GM12878 (cell line): ENCODE measurements around the gene ADORA2B. TPM values are rescaled to one million over a fixed set of nuclear protein-coding genes. Genes with fewer than 3 reads are reported as not detected.

Experiments
- CREB1 ChIP-seq: IDR thresholded peaks from 2 replicates; pipeline ENCODE4 v1.6.1; 2012; ENCODE audit warnings: low read depth, mild to moderate bottlenecking, inconsistent platforms
- FOXM1 ChIP-seq: IDR thresholded peaks from 2 replicates; pipeline ENCODE4 v1.6.1; 2012; ENCODE audit warnings: low read depth, mild to moderate bottlenecking, inconsistent platforms, low read length, moderate library complexity
- IKZF2 ChIP-seq, 2 experiments: fragments of 450-650 bp; IDR thresholded peaks; 2 replicates each; pipeline ENCODE4 v1.6.1; 2017; ENCODE audit warnings: mild to moderate bottlenecking in 2 of 2, moderate library complexity in 2 of 2
- JUND ChIP-seq: IDR thresholded peaks from 2 replicates; pipeline ENCODE4 v1.6.1; 2012; ENCODE audit warnings: low read depth, mild to moderate bottlenecking, low read length, improper control_type of control experiment, moderate library complexity
- NFIC ChIP-seq: IDR thresholded peaks from 2 replicates; pipeline ENCODE4 v1.6.1; 2012; ENCODE audit warnings: low read depth, mild to moderate bottlenecking, inconsistent platforms, low read length, moderate library complexity
- NR2C2 ChIP-seq: IDR thresholded peaks from 2 replicates; pipeline ENCODE4 v1.6.1; 2011; ENCODE audit warnings: borderline replicate concordance, low read depth; ENCODE audit not compliant: control insufficient read depth, insufficient read length
- SIN3A ChIP-seq: IDR thresholded peaks from 2 replicates; pipeline ENCODE4 v1.6.1; 2012; ENCODE audit warnings: low read depth, low read length, improper control_type of control experiment
- YY1 ChIP-seq: IDR thresholded peaks from 2 replicates; pipeline ENCODE4 v1.6.1; 2011; ENCODE audit warnings: low read depth, mild to moderate bottlenecking, low read length
- polyA plus RNA-seq, 11 experiments: library from polyadenylated mRNA; depleted of rRNA in 4 of 11; unstranded in 6 of 11; stranded (reverse) in 5 of 11; fragments of >200 nt; fragmentation: Nextera tagmentation in 4 of 11; fragmentation: Illumina TruSeq in 1 of 11; extraction: Ambion mirVana in 4 of 11; extraction: Trizol in 1 of 11; gene quantifications; 1 replicate in 1 of 11; 2 replicates in 10 of 11; pipeline versions ENCODE4 v1.2.1 to v1.2.3, GENCODE V29; 2011 to 2016; ENCODE audit warnings: inconsistent platforms in 2 of 11, missing spikeins in 2 of 11, low read depth in 1 of 11
- total RNA-seq, 4 experiments: library from RNA; depleted of rRNA in 3 of 4; stranded (reverse); fragments of >200 nt in 3 of 4; fragmentation: Illumina TruSeq in 1 of 4; extraction: Trizol in 1 of 4; gene quantifications; 2 replicates each; pipeline versions ENCODE4 v1.2.1 to v1.2.3, GENCODE V29; 2013 to 2021
- TF ChIP-seq, protein P1 (sequence below): IDR thresholded peaks from 2 replicates; pipeline ENCODE4 v1.6.1; 2011; ENCODE audit warnings: mild to moderate bottlenecking, low read depth, low read length, moderate library complexity; ENCODE audit not compliant: insufficient replicate concordance
- TF ChIP-seq, protein P2 (sequence below): IDR thresholded peaks from 2 replicates; pipeline ENCODE4 v1.6.1; 2012; ENCODE audit warnings: low read depth, low read length, improper control_type of control experiment

ADORA2B gene
- total and polyA plus RNA-seq, 10 of the 15 experiments (the other 5 are each of a cell fraction or from before 2014, with no cell fraction given): 0.05 to 0.42 (median 0.17) TPM

- no peak for TF ChIP-seq NR2C2
- TF ChIP-seq SIN3A: no peak
- TF ChIP-seq, protein P1, sequence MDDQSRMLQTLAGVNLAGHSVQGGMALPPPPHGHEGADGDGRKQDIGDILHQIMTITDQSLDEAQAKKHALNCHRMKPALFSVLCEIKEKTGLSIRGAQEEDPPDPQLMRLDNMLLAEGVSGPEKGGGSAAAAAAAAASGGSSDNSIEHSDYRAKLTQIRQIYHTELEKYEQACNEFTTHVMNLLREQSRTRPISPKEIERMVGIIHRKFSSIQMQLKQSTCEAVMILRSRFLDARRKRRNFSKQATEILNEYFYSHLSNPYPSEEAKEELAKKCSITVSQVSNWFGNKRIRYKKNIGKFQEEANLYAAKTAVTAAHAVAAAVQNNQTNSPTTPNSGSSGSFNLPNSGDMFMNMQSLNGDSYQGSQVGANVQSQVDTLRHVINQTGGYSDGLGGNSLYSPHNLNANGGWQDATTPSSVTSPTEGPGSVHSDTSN: no peak
- TF ChIP-seq NFIC: no peak
- no peak for TF ChIP-seq IKZF2 (IDR thresholded peaks at IDR 0.05)
- TF ChIP-seq JUND: no peak
- no peak for TF ChIP-seq CREB1
- TF ChIP-seq YY1: no peak
- no peak for TF ChIP-seq FOXM1
- TF ChIP-seq, protein P2, sequence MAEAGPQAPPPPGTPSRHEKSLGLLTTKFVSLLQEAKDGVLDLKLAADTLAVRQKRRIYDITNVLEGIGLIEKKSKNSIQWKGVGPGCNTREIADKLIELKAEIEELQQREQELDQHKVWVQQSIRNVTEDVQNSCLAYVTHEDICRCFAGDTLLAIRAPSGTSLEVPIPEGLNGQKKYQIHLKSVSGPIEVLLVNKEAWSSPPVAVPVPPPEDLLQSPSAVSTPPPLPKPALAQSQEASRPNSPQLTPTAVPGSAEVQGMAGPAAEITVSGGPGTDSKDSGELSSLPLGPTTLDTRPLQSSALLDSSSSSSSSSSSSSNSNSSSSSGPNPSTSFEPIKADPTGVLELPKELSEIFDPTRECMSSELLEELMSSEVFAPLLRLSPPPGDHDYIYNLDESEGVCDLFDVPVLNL: no peak
These were observed 3.2 kb downstream of the ADORA2B start (continued) for GRCh38 chr17:15947976-15948752.
